ENCODE results near the gene ITFG2. TPM values are rescaled to one million over a fixed set of nuclear protein-coding genes. Genes with fewer than 3 reads are reported as not detected.

Gene ITFG2
- total and polyA plus RNA-seq, 9 of the 15 experiments (the other 6 are each of a cell fraction or from before 2014, with no cell fraction given), result 15.0 to 22.8 (median 19.4) TPM

GRCh38 chr12:2805143-2805520 lies 7.3 kb upstream of the ITFG2 start:
- in situ Hi-C loops (cut with MboI) (no loop called here), intact Hi-C loops (cut with micrococcal nuclease) (no loop called here)
- TF ChIP-seq EWSR1 (IDR thresholded peaks at IDR 0.05; ENCODE audit: borderline replicate concordance, low read depth, partially characterized antibody) (no peak), PML (IDR thresholded peaks at IDR 0.05; ENCODE audit: low read length) (no peak), NR0B1 (IDR thresholded peaks at IDR 0.05; ENCODE audit: partially characterized antibody) (no peak), HINFP (tag; conservative IDR thresholded peaks at IDR 0.05; ENCODE audit: low read depth) (no peak), JUNB (CRISPR knock-in tag; conservative IDR thresholded peaks at IDR 0.05) (no peak), PKNOX1 (IDR thresholded peaks at IDR 0.05) (no peak), ATF3 (IDR thresholded peaks at IDR 0.05) (no peak), ATF3 (CRISPR knock-in tag; conservative IDR thresholded peaks at IDR 0.05) (no peak), FOXM1 (IDR thresholded peaks at IDR 0.05; ENCODE audit: low read depth) (no peak), FOXM1 (CRISPR knock-in tag; IDR thresholded peaks at IDR 0.05; ENCODE audit: low read depth) (no peak), HMG20A (CRISPR knock-in tag; conservative IDR thresholded peaks at IDR 0.05) (no peak), ZNF436 (CRISPR knock-in tag; IDR thresholded peaks at IDR 0.05) (no peak), ZNF280A (IDR thresholded peaks at IDR 0.05; ENCODE audit: low read depth, partially characterized antibody) (no peak), NCOA4 (IDR thresholded peaks at IDR 0.05; ENCODE audit: partially characterized antibody) (no peak), GTF2E2 (tag; IDR thresholded peaks at IDR 0.05) (no peak), NFE2L1 (tag; IDR thresholded peaks at IDR 0.05; ENCODE audit: borderline replicate concordance, low read depth) (no peak), ZNF217 (CRISPR knock-in tag; IDR thresholded peaks at IDR 0.05) (no peak), CBX3 (IDR thresholded peaks at IDR 0.05; ENCODE audit: borderline replicate concordance in 1 of 2, low read length in 2 of 2) (no peak)
- ATAC-seq (no peak), DNase-seq (ENCODE audit: extremely low read depth in 1 of 4, low spot score in 3 of 4) (no peak), FAIRE-seq (no peak)
- Histone ChIP-seq H3K36me3 (ENCODE audit: control insufficient read depth, insufficient read depth, low read length) (peaks cover 63% of the 10 kb centered on the region; the same call in 2 of the 3 replicates), H3K27me3 (ENCODE audit: control insufficient read depth in 2 of 2, insufficient read depth in 2 of 2, low read length in 2 of 2) (no peaks in the 10 kb centered on the region), H2AFZ (ENCODE audit: low read depth, low read length) (no peak overlapping the region), H3K4me1 (replicated peaks in 1 of 2; ENCODE audit: control insufficient read depth in 2 of 2, insufficient read depth in 2 of 2, low read length in 2 of 2) (no peaks in the 10 kb centered on the region; a peak in 1 of 5 replicates), H3K9me1 (ENCODE audit: control insufficient read depth, insufficient read depth, low read length) (no peaks in the 10 kb centered on the region), H3K9ac (ENCODE audit: insufficient read depth in 1 of 2, low read depth in 2 of 2, low read length in 2 of 2) (no peak overlapping the region), H3K9me3 (replicated peaks; ENCODE audit: control insufficient read depth, insufficient read depth, low read depth, low read length) (no peaks in the 10 kb centered on the region), H3K4me2 (ENCODE audit: insufficient read depth, low read length) (no peak overlapping the region), H3K79me2 (ENCODE audit: control insufficient read depth, insufficient read depth, low read length) (no peaks in the 10 kb centered on the region), H3K27ac (ENCODE audit: extremely low read depth, low read depth, low read length) (no peak overlapping the region), H3K4me3 (no peak overlapping the region), H4K20me1 (replicated peaks; ENCODE audit: control insufficient read depth, insufficient read depth, low read length) (no peaks in the 10 kb centered on the region)
- WGBS (ENCODE audit: insufficient coverage, low coverage, missing lambda C conversion rate), result 64% methylated on average over 2 of the region's 2 CpGs
- BruUV-seq (replicated peaks), result no TSS peak
- CTCF ChIA-PET (ENCODE audit: low intra/inter-chr PET ratio), result no interaction called here
- POLR2A ChIA-PET, result interaction anchor here (0.7 kb wide), 1 partner anchor 9 kb away, joined by 4 read pairs; no protein-coding TSS in a partner anchor

Data from K562 (cell line).